ENCODE measurements around the gene ECHDC3.
"Not testable (repeated sequence)": the region's sequence is repeated elsewhere in the genome, so short reads cannot be mapped to it uniquely, and the experiment has no call there.

ECHDC3 gene

GRCh38 chr10:11705722-11706121 is 36.5 kb upstream of the ECHDC3 start:
- no peaks in the 10 kb centered on the region for H3K36me3 ChIP-seq (ENCODE audit: insufficient read depth, low read length)
- H3K27me3 ChIP-seq (ENCODE audit: control insufficient read depth in 1 of 2, insufficient read depth in 2 of 2, low read length in 2 of 2), result no peaks in the 10 kb centered on the region
- H3K9me3 ChIP-seq (ENCODE audit: low read length), result no peaks in the 10 kb centered on the region
- H3K27ac ChIP-seq (ENCODE audit: low read depth, low read length), result no peak overlapping the region
- H3K9ac ChIP-seq (ENCODE audit: low read length), result no peak overlapping the region
- no peaks in the 10 kb centered on the region for H3K4me1 ChIP-seq (ENCODE audit: insufficient read depth, low read length)
- no peak overlapping the region for H3K4me3 ChIP-seq (ENCODE audit: low read depth in 1 of 2, low read length in 2 of 2)

DNA sequence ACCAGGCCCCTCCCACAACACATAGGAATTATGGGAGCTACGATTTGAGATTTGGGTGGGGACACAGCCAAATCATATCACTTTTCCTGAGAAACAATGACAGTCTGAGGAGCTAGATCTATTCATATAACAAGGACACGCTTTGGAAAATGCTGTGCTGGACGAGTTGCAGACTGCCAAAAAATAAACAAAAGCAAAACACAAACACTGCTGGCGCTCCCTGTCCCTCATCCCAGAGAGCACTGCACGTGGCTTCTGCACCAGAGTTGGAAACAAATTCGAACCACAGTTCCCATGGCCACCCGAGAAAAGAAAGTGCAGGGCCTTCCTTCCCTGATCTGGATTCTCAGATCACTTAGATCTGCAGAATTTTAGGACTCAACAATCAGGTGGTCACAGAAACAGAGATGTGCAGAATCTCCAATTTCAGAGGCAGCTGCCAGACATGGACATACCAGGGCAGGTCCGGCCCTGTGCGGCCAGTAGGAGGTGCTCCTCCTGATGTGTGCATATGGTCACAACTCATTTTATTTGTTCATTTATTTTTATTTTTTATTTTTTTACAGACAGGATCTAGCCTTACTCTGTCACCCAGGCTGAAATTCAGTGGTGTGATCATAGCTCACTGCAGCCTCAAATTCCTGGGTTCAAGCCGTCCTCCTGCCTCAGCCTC is 35.2 kb upstream of the ECHDC3 start:
- Histone ChIP-seq H3K27me3 (ENCODE audit: control insufficient read depth in 1 of 2, insufficient read depth in 2 of 2, low read length in 2 of 2) (no peaks in the 10 kb centered on the region), H3K4me1 (ENCODE audit: insufficient read depth, low read length) (no peaks in the 10 kb centered on the region), H3K4me3 (ENCODE audit: low read depth in 1 of 2, low read length in 2 of 2) (no peak overlapping the region), H3K27ac (ENCODE audit: low read depth, low read length) (no peak overlapping the region), H3K36me3 (ENCODE audit: insufficient read depth, low read length) (no peaks in the 10 kb centered on the region), H3K9me3 (ENCODE audit: low read length) (no peaks in the 10 kb centered on the region), H3K9ac (ENCODE audit: low read length) (no peak overlapping the region)

DNA sequence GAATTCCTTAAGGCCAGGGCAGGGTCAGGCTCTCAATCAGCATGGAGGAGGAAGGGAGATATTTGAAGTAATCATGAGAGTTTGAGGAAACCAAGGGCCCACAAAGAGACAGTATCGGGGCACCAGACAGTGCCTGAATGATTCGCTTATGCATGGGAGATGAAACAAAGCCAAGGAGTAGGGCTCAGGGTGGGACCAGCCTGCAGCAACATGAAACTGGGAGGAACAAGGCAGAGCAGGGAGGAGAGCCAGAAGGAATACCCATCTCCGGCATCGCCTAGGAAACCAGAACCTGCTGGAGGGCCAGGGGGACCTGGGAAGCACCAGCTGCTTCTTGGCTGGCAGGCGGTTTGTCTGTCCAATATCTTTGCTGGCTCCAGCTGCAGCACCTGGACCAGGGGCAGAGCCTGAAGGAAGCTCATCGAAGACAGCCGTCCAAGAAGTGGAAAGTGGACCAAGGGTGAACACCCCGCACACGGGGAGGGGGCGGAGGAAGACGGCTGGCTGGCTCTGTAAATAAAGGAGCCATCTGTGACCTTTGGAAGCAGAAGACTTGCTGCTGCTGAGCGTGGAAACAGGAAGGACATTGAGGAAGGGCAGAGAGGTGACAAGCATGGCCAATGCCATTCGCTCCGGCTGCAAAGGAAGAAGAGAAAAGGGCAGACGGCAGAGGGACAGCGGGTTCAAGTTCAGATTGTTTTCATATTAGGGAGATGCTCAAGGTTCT is 34.4 kb upstream of the ECHDC3 start:
- H3K27ac ChIP-seq (ENCODE audit: low read depth, low read length), result no peak overlapping the region
- no peaks in the 10 kb centered on the region for H3K9me3 ChIP-seq (ENCODE audit: low read length)
- no peaks in the 10 kb centered on the region for H3K27me3 ChIP-seq (ENCODE audit: control insufficient read depth in 1 of 2, insufficient read depth in 2 of 2, low read length in 2 of 2)
- no peak overlapping the region for H3K9ac ChIP-seq (ENCODE audit: low read length)
- no peaks in the 10 kb centered on the region for H3K36me3 ChIP-seq (ENCODE audit: insufficient read depth, low read length)
- H3K4me3 ChIP-seq (ENCODE audit: low read depth in 1 of 2, low read length in 2 of 2), result no peak overlapping the region
- no peaks in the 10 kb centered on the region for H3K4me1 ChIP-seq (ENCODE audit: insufficient read depth, low read length)

DNA sequence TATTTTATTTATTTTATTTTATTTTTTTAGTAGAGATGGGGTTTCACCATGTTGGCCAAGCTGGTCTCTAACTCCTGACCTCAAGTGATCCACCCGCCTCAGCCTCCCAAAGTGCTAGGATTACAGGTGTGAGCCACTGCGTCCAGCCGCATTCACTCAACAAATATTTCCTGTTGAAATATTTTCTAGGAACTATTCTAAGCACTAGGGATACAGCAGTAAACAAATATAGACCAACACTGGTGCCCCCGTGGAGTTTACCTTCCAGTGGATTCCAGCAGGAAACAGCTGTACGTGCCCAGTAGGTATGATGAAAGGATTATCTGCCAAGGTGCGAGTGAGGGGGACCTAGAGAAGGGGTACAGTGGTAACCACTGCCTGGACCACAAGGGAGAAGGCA is 33.4 kb upstream of the ECHDC3 start:
- not testable (repeated sequence) for H3K4me1 ChIP-seq (ENCODE audit: insufficient read depth, low read length)

DNA sequence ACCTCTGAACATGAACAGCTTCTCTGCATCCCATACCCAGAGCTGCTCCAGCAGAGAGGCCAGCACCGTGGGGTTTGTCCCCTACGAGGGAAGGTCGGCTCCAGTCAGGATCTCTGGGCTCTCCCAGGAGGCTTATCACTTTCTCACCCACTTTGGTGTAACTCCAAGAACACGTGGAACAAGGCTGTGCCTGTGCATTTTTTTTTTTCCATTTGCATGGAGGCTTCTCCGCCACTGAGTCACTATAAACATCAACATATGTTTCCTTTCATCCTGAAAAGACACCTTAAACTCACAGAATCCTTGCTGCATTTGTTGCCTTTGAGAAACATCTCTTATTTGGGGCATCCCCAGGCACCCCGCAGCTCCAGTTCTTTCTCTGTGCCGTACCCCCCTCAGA is 29.4 kb upstream of the ECHDC3 start:
- no peaks in the 10 kb centered on the region for H3K36me3 ChIP-seq (ENCODE audit: insufficient read depth, low read length)
- H3K27me3 ChIP-seq (ENCODE audit: control insufficient read depth in 1 of 2, insufficient read depth in 2 of 2, low read length in 2 of 2), result no peaks in the 10 kb centered on the region
- H3K9ac ChIP-seq (ENCODE audit: low read length), result no peak overlapping the region
- H3K9me3 ChIP-seq (ENCODE audit: low read length), result peaks cover 9% of the 10 kb centered on the region
- no peak overlapping the region for H3K4me3 ChIP-seq (ENCODE audit: low read depth in 1 of 2, low read length in 2 of 2)
- no peak overlapping the region for H3K27ac ChIP-seq (ENCODE audit: low read depth, low read length)
- H3K4me1 ChIP-seq (ENCODE audit: insufficient read depth, low read length), result no peaks in the 10 kb centered on the region

More for the DNA sequence above, 33.4 kb upstream of the ECHDC3 start:
- H3K4me3 ChIP-seq (ENCODE audit: low read depth in 1 of 2, low read length in 2 of 2); H3K9ac ChIP-seq (ENCODE audit: low read length); H3K36me3 ChIP-seq (ENCODE audit: insufficient read depth, low read length); H3K9me3 ChIP-seq (ENCODE audit: low read length); H3K27me3 ChIP-seq (ENCODE audit: control insufficient read depth in 1 of 2, insufficient read depth in 2 of 2, low read length in 2 of 2); H3K27ac ChIP-seq (ENCODE audit: low read depth, low read length): not testable (repeated sequence)

DNA sequence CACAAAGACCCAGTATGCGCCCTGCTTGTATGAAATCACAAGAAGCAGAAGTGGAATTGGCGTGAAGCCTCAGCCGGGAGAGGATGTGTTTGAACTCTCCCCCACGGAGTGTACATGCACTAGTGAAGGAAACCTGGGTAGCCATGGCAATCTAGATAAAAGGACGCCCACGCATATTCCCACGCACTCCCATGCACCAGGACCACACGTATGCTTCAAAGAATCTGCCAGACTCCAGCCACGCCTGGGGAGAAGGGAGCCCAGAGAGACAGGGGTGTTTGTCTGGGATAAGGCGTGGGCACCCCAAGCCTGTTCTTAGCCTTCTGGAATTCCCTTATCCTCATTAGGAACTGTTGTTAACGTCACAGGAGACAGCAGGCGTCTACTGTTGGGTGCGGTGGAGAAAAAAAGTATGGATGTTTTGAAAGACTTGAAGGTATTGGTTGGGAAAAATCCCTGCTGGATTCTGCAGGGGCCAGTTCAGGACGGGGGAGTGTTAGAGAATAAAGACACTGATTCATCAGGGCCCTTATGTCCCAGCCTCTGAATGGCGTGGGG is 28.9 kb upstream of the ECHDC3 start:
- no peak overlapping the region for H3K4me3 ChIP-seq (ENCODE audit: low read depth in 1 of 2, low read length in 2 of 2)
- H3K27ac ChIP-seq (ENCODE audit: low read depth, low read length), result no peak overlapping the region
- no peaks in the 10 kb centered on the region for H3K4me1 ChIP-seq (ENCODE audit: insufficient read depth, low read length)
- no peaks in the 10 kb centered on the region for H3K36me3 ChIP-seq (ENCODE audit: insufficient read depth, low read length)
- no peaks in the 10 kb centered on the region for H3K27me3 ChIP-seq (ENCODE audit: control insufficient read depth in 1 of 2, insufficient read depth in 2 of 2, low read length in 2 of 2)
- no peak overlapping the region for H3K9ac ChIP-seq (ENCODE audit: low read length)
- H3K9me3 ChIP-seq (ENCODE audit: low read length), result peaks cover 9% of the 10 kb centered on the region

GRCh38 chr10:11713963-11714362 is 28.2 kb upstream of the ECHDC3 start:
- Histone ChIP-seq H3K36me3 (ENCODE audit: insufficient read depth, low read length) (no peaks in the 10 kb centered on the region), H3K9ac (ENCODE audit: low read length) (no peak overlapping the region), H3K27ac (ENCODE audit: low read depth, low read length) (no peak overlapping the region)

DNA sequence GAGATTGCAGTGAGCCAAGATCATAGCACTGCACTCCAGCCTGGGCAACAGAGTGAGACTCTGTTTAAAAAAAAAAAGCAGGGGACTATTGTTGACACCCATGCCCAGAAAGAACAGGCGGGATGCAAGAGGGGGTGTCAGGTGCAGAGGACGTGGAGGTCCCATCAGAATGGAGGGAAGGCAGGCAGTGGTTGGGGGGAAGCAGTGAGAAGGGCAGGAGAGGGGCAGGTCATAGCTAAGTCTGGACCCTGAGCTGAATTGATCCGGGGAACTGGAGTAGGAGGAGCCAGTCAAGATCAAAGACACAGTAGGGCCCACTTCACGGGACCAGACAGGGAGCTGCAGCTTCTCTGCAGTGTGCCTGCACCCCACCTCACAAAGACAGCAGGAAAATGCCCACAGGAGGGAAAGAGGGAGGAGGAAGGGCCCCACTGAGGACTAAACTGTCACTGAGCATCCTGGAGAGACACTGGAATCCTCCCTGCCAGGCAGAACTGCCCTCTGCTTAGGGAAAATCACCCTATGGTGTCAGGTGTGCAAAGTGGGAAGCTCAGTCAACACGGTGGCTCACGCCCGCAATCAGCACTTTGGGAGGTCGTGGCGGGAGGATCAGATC is 27.3 kb upstream of the ECHDC3 start:
- no peak overlapping the region for H3K4me3 ChIP-seq (ENCODE audit: low read depth in 1 of 2, low read length in 2 of 2)
- peaks cover 9% of the 10 kb centered on the region for H3K9me3 ChIP-seq (ENCODE audit: low read length)
- H3K4me1 ChIP-seq (ENCODE audit: insufficient read depth, low read length), result no peaks in the 10 kb centered on the region
- H3K27me3 ChIP-seq (ENCODE audit: control insufficient read depth in 1 of 2, insufficient read depth in 2 of 2, low read length in 2 of 2), result no peaks in the 10 kb centered on the region
- H3K9ac ChIP-seq (ENCODE audit: low read length), result no peak overlapping the region
- no peak overlapping the region for H3K27ac ChIP-seq (ENCODE audit: low read depth, low read length)
- no peaks in the 10 kb centered on the region for H3K36me3 ChIP-seq (ENCODE audit: insufficient read depth, low read length)

More at GRCh38 chr10:11713963-11714362, 28.2 kb upstream of the ECHDC3 start:
- H3K4me3 ChIP-seq (ENCODE audit: low read depth in 1 of 2, low read length in 2 of 2), result no peak overlapping the region
- H3K27me3 ChIP-seq (ENCODE audit: control insufficient read depth in 1 of 2, insufficient read depth in 2 of 2, low read length in 2 of 2), result no peaks in the 10 kb centered on the region
- no peaks in the 10 kb centered on the region for H3K4me1 ChIP-seq (ENCODE audit: insufficient read depth, low read length)
- peaks cover 9% of the 10 kb centered on the region for H3K9me3 ChIP-seq (ENCODE audit: low read length)

DNA sequence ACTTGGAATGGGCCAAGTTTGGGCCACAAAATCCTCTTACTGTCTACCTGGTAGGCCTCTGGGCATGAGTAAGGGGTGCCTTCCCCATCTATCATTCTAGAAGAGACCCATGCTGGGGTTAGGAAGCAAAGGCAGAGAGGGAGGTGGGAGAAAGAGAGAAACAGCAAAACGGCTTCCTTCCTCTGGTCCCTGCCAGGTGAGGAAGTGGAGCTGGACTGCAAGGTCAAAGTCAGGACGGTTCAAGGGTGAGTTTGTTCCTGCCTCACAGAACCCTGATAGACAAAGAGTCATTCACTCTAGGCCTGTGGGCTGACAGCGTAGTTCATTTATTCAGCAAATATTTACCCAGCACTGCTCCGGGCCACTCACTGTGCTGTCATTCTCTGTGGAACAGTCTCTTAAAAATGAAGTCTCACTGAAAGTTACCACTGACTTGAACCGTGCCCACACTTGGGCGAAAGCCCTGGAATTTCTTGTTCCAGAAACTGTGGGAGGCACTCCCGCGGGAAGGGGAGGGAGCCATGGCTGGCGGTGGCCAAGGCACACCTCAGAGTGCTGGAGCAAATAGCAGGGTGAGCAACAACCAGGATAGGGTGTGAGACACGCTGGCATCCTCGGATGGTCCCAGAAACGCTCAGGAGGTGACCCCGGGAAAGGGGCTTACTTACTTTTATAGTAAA is 26.2 kb upstream of the ECHDC3 start:
- Histone ChIP-seq H3K9me3 (ENCODE audit: low read length) (peaks cover 9% of the 10 kb centered on the region), H3K36me3 (ENCODE audit: insufficient read depth, low read length) (no peaks in the 10 kb centered on the region), H3K4me1 (ENCODE audit: insufficient read depth, low read length) (no peaks in the 10 kb centered on the region), H3K27me3 (ENCODE audit: control insufficient read depth in 1 of 2, insufficient read depth in 2 of 2, low read length in 2 of 2) (no peaks in the 10 kb centered on the region), H3K4me3 (ENCODE audit: low read depth in 1 of 2, low read length in 2 of 2) (no peak overlapping the region), H3K9ac (ENCODE audit: low read length) (no peak overlapping the region), H3K27ac (ENCODE audit: low read depth, low read length) (no peak overlapping the region)

DNA sequence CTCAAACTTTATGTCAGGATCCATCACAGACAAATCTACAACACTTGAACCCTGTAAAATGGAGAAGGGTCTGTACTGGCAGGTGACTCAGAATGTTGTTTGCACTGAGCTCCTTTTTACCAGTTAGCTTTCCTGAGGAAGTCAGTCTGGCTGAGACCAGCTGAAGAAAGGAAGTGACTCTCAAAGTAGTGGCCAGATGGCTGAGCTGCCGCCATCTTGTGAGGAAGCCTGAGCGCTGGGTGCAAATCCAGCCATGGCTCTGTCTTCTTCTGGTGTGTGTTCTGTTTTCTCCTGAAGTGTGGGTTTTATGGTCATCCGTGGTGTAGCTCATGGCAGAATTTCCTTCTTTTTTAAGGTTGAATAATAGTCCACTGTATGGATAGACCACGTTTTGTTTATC is 25.5 kb upstream of the ECHDC3 start:
- H3K4me3 ChIP-seq (ENCODE audit: low read depth in 1 of 2, low read length in 2 of 2), result no peak overlapping the region
- H3K27ac ChIP-seq (ENCODE audit: low read depth, low read length), result no peak overlapping the region

More for the DNA sequence above, 25.5 kb upstream of the ECHDC3 start:
- Histone ChIP-seq H3K27me3 (ENCODE audit: control insufficient read depth in 1 of 2, insufficient read depth in 2 of 2, low read length in 2 of 2) (no peaks in the 10 kb centered on the region), H3K9ac (ENCODE audit: low read length) (no peak overlapping the region), H3K36me3 (ENCODE audit: insufficient read depth, low read length) (no peaks in the 10 kb centered on the region), H3K4me1 (ENCODE audit: insufficient read depth, low read length) (no peaks in the 10 kb centered on the region), H3K9me3 (ENCODE audit: low read length) (peaks cover 9% of the 10 kb centered on the region)

Measured in muscle layer of colon (tissue), 2 donors.